Subcutaneous adipose tissue (tissue), 4 donors: ENCODE results near the gene STRBP. TPM values are rescaled to one million over a fixed set of nuclear protein-coding genes. Genes with fewer than 3 reads are reported as not detected.

ENCODE experiments used
- CTCF ChIP-seq: fragments of 450-650 bp; IDR thresholded peaks from one replicate; pipeline ENCODE4 v1.5.1; 2016; ENCODE audit warnings: low read depth, mild to moderate bottlenecking, control low read depth, antibody characterized with exemption, moderate library complexity
- total RNA-seq, 4 donors: library from RNA; depleted of rRNA; stranded (reverse); fragments of >200 nt; gene quantifications; one replicate each; pipeline ENCODE4 v1.1.0, GENCODE V29; 2016

Gene STRBP
- total RNA-seq, 4 donors from 2014 or later: 6.6 to 11.3 (median 10.0) TPM

- TF ChIP-seq CTCF: no peak
Measured at GRCh38 chr9:123098096-123098459, 170.3 kb downstream of the STRBP start.

GRCh38 chr9:123097430-123098095, 170.8 kb downstream of the STRBP start:
- TF ChIP-seq CTCF: no peak

DNA sequence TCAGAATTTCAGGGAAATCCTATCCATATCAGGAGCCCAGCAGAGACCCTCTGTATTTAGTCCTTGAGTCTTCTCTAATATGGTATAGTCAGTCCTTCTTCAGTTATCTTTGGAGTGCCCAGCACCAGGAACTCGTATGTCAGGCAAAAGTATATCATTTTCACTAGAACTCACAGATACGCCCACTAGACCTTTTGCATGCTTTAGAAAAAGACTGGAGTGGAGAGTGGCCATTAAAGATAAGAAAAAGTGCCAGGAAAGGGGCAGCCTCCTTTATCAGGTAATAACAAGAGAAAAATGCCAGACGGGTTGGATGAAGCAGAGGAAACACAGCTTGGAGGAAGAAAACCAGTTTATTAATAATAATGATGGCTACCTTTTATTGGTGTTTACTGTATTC, 171.4 kb downstream of the STRBP start:
- TF ChIP-seq CTCF: no peak

DNA sequence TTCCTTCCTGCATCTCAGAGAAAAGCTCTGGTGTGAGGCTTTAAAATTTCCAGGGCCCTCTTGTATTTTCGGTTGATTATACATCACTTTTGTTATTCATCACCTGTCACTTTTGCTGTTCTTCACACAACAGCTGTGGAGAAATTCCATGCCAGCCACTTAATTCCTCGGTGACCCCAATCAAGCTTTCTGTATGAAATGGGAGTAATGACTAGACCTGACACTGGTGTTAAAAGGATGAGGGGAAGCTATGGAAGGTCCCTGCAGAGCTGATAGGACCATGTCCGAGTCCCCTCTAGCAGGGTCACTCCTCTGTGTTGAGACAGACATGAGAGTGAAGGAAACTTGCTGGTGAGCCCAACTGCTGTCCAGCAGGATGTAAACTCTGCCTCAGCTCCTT, 175.2 kb downstream of the STRBP start:
- no peak for TF ChIP-seq CTCF

DNA sequence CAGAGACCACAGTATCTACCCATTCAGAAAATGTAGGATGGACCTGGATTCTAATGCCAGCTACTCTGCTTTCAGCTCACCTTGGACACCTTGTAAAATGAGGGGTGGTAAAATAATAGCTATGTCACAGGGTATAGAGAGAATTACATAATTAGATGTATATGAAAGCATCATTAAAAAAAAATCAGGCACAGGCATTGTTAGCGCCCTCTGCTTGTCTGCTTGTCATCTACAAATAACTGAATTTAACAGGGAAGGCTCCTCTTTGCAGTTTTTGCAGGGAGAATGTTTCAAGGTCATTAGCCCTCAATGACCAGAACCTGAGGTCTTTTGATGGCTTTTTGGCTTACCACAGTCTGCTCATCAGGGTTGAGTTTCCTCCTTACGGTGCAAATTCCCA, 176.9 kb downstream of the STRBP start:
- TF ChIP-seq CTCF: no peak

- TF ChIP-seq CTCF: no peak
Measured at GRCh38 chr9:123090956-123091355, 177.4 kb downstream of the STRBP start.

DNA sequence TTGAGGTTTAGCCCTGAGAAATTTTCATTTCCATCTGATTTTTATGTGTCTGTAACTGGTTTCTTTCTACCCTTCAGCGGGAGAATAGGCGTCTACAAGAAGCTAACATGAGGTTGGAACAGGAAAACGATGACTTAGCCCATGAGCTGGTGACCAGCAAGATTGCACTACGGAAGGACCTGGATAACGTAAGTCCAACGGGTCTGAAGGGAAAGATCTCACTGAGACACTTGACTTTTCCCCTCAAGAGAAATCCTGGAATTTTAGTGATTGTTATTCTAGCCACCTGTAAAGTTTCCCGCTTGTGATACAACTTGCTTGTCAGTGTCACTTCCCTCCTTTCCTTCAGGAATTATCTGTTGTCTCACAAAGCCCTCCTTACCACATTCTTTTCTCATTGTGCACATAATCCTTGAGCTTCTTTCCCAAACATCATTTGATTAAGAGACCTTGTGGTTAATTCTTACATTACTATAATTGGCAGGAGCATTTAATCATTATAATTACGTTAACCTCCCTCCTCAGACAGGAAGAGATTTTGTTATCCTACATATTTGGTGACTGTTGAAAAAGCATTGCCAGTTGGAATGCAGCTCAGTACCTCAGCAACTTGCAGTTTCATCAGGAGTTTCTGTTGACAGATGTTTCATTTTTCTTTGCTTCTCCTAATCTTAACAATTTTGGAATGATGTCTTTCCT, 178.0 kb downstream of the STRBP start:
- TF ChIP-seq CTCF: no peak
